K562 (cell line): ENCODE data around the gene RAI14. TPM values are rescaled to one million over a fixed set of nuclear protein-coding genes. Genes with fewer than 3 reads are reported as not detected.

Experiments used
- ATAC-seq: fragments of 200-7000 bp; cut with Tn5 transposase; 3 replicates; pipeline ENCODE4 v1.9.1; 2020; ENCODE audit warnings: moderate library complexity
- BruUV-seq: library from RNA; stranded (reverse); fragments of 400-500 nt; replicated peaks from 2 replicates; lab custom pipeline; 2021; lab: Mats Ljungman, UMichigan
- CTCF ChIA-PET: fragments of 300-600 bp; formaldehyde crosslinking; extraction: SDS; loops from one replicate; lab custom pipeline; 2021; ENCODE audit warnings: low intra/inter-chr PET ratio; lab: Yijun Ruan, JAX
- POLR2A ChIA-PET: fragments of 300-600, 350-650 bp; sonication (Branson Sonifier 250); formaldehyde crosslinking; extraction: SDS; loops from one replicate; lab custom pipeline; 2021; ENCODE audit warnings: antibody characterized with exemption, inconsistent platforms; lab: Yijun Ruan, JAX
- DNase-seq, 4 experiments: peaks; one replicate each; pipeline versions ENCODE4 v3.0.0 to v3.0.0-alpha.2; 2011 to 2018; ENCODE audit warnings: low spot score in 3 of 4, mixed read lengths in 3 of 4; ENCODE audit errors: extremely low read depth in 1 of 4
- FAIRE-seq: peaks from 2 replicates; lab custom pipeline; 2011; peaks lifted over from hg19 to GRCh38; lab: Jason Lieb, UNC
- H2AFZ ChIP-seq: 2 replicates; pipeline ENCODE4 v1.6.0; 2011; ENCODE audit warnings: low read depth, low read length, control low read depth, inconsistent platforms
- H3K27ac ChIP-seq: fragments of 200-600 bp; 3 replicates; pipeline ENCODE4 v1.8.0; 2011; ENCODE audit warnings: low read depth, mild to moderate bottlenecking, control low read depth, inconsistent platforms, low read length, moderate library complexity, mixed read lengths; ENCODE audit errors: extremely low read depth
- H3K27me3 ChIP-seq, 2 experiments: fragments of 300-600 bp in 1 of 2; 2 replicates in 1 of 2; 3 replicates in 1 of 2; pipeline versions ENCODE4 v1.6.0 to v1.8.0; 2011; ENCODE audit warnings: inconsistent platforms in 2 of 2, low read length in 2 of 2, mild to moderate bottlenecking in 1 of 2, mixed read lengths in 1 of 2, moderate library complexity in 1 of 2; ENCODE audit not compliant: control insufficient read depth in 2 of 2, insufficient read depth in 2 of 2
- H3K36me3 ChIP-seq: fragments of 300-600 bp; 3 replicates; pipeline ENCODE4 v1.8.0; 2011; ENCODE audit warnings: mild to moderate bottlenecking, low read length, inconsistent platforms; ENCODE audit not compliant: control insufficient read depth, insufficient read depth
- H3K4me1 ChIP-seq, 2 experiments: fragments of 200-600 bp in 1 of 2; replicated peaks in 1 of 2; 2 replicates in 1 of 2; 3 replicates in 1 of 2; pipeline versions ENCODE4 v1.5.1 to v1.8.0; 2011; ENCODE audit warnings: inconsistent platforms in 2 of 2, low read length in 2 of 2, mild to moderate bottlenecking in 1 of 2, mixed read lengths in 1 of 2, moderate library complexity in 1 of 2; ENCODE audit not compliant: control insufficient read depth in 2 of 2, insufficient read depth in 2 of 2
- H3K4me2 ChIP-seq: 2 replicates; pipeline ENCODE4 v1.6.1; 2011; ENCODE audit warnings: low read length, control low read depth, inconsistent platforms, mixed read lengths; ENCODE audit not compliant: insufficient read depth
- H3K4me3 ChIP-seq: fragments of 200-600 bp; sonication (generic), shearing (Covaris generic); 2 replicates; pipeline ENCODE4 v1.5.1; 2016; ENCODE audit warnings: control low read depth, inconsistent platforms
- H3K79me2 ChIP-seq: fragments of 200-600 bp; 3 replicates; pipeline ENCODE4 v1.8.0; 2011; ENCODE audit warnings: low read length, inconsistent platforms; ENCODE audit not compliant: control insufficient read depth, insufficient read depth
- H3K9ac ChIP-seq, 2 experiments: 2 replicates each; pipeline versions ENCODE4 v1.6.0 to v1.6.1; 2011; ENCODE audit warnings: low read depth in 2 of 2, low read length in 2 of 2, control low read depth in 1 of 2, inconsistent platforms in 1 of 2, mild to moderate bottlenecking in 1 of 2, mixed read lengths in 1 of 2; ENCODE audit not compliant: insufficient read depth in 1 of 2
- H3K9me1 ChIP-seq: one replicate; pipeline ENCODE4 v1.6.0; 2011; ENCODE audit warnings: inconsistent platforms, mild to moderate bottlenecking, low read length, moderate library complexity; ENCODE audit not compliant: control insufficient read depth, insufficient read depth
- H3K9me3 ChIP-seq: replicated peaks from 2 replicates; pipeline ENCODE4 v1.5.1; 2011; ENCODE audit warnings: low read depth, low read length, inconsistent platforms; ENCODE audit not compliant: control insufficient read depth, insufficient read depth
- H4K20me1 ChIP-seq: replicated peaks from 2 replicates; pipeline ENCODE4 v1.6.1; 2011; ENCODE audit warnings: low read length, inconsistent platforms, mixed read lengths; ENCODE audit not compliant: control insufficient read depth, insufficient read depth
- CHD1 ChIP-seq: fragments of 200-600 bp; sonication (generic); IDR thresholded peaks from one replicate; pipeline ENCODE4 v1.6.1; 2012; ENCODE audit warnings: mild to moderate bottlenecking, moderate library complexity, low read length, inconsistent platforms
- CHD4 ChIP-seq: fragments of 200-600 bp; sonication (generic); IDR thresholded peaks from 3 replicates; pipeline ENCODE4 v1.6.1; 2012; ENCODE audit warnings: low read depth, mild to moderate bottlenecking, mixed read lengths, low read length, inconsistent platforms; ENCODE audit not compliant: insufficient read depth, insufficient replicate concordance, poor library complexity, severe bottlenecking
- ESRRB ChIP-seq: fragments of 250-450 bp; sonication (Bioruptor Pico); IDR thresholded peaks from 2 replicates; pipeline ENCODE4 v1.5.0; 2020; ENCODE audit warnings: mild to moderate bottlenecking, moderate library complexity, borderline replicate concordance
- MCM2 ChIP-seq: fragments of 450-650 bp; IDR thresholded peaks from 2 replicates; pipeline ENCODE4 v1.6.1; 2017; ENCODE audit warnings: low read depth, mild to moderate bottlenecking
- NR1H2 ChIP-seq: sonication (generic); formaldehyde crosslinking; IDR thresholded peaks from 2 replicates; pipeline ENCODE4 v1.4.0; 2020; ENCODE audit warnings: mild to moderate bottlenecking, missing genetic modification reagents
- RBM34 ChIP-seq: fragments of 200-400 bp; formaldehyde crosslinking; IDR thresholded peaks from 2 replicates; pipeline ENCODE4 v1.6.1; 2018; ENCODE audit warnings: low read length, borderline replicate concordance; ENCODE audit not compliant: insufficient read depth
- TAF1 ChIP-seq: IDR thresholded peaks from 2 replicates; pipeline ENCODE4 v1.6.1; 2011; ENCODE audit warnings: mild to moderate bottlenecking, low read length, moderate library complexity; ENCODE audit not compliant: insufficient read depth, control insufficient read depth, severe bottlenecking; ENCODE audit errors: extremely low read depth
- ZNF282 ChIP-seq: sonication (generic); formaldehyde crosslinking; IDR thresholded peaks from 2 replicates; pipeline ENCODE4 v1.8.1; 2023; ENCODE audit warnings: missing genetic modification reagents
- ZNF696 ChIP-seq: fragments of 250-450 bp; sonication (Bioruptor Pico); conservative IDR thresholded peaks from 2 replicates; pipeline ENCODE4 v1.4.0; 2020; ENCODE audit warnings: mild to moderate bottlenecking, moderate library complexity
- WGBS: fragments of 100-300 bp; shearing (Covaris generic); methylation state at CpG from one replicate; pipeline ENCODE4 v1.1.6; 2016; ENCODE audit warnings: low coverage, mixed read lengths; ENCODE audit not compliant: insufficient coverage; ENCODE audit errors: missing lambda C conversion rate; 5-methylcytosine and 5-hydroxymethylcytosine counted together
- in situ Hi-C: fragments of 300-500 bp; cut with MboI; formaldehyde crosslinking; loops from 4 replicates; pipeline ENCODE4 v1.15.0; 2018; ENCODE audit warnings: inconsistent platforms, mixed read lengths
- intact Hi-C: fragments of 100-400 bp; cut with micrococcal nuclease; formaldehyde crosslinking; loops from 2 replicates; pipeline ENCODE4 v1.14.2; 2022
- polyA plus RNA-seq, 8 experiments: library from polyadenylated mRNA; depleted of rRNA in 4 of 8; stranded (reverse) in 5 of 8; unstranded in 3 of 8; fragments of >200 nt; fragmentation: Nextera tagmentation in 2 of 8; fragmentation: Illumina TruSeq in 1 of 8; extraction: Ambion mirVana in 2 of 8; extraction: Trizol in 1 of 8; gene quantifications; 2 replicates each; pipeline versions ENCODE4 v1.2.1 to v1.2.3, GENCODE V29; 2011 to 2014; ENCODE audit warnings: inconsistent platforms in 1 of 8, missing spikeins in 1 of 8
- total RNA-seq, 7 experiments: library from RNA; depleted of rRNA in 6 of 7; stranded (reverse); fragments of >200 nt in 6 of 7; fragmentation: Illumina TruSeq in 2 of 7; extraction: Trizol in 2 of 7; gene quantifications; 2 replicates each; pipeline versions ENCODE4 v1.2.1 to v1.2.3, GENCODE V29; 2011 to 2021; ENCODE audit warnings: low replicate concordance in 1 of 7
- TF ChIP-seq, protein P1 (sequence below): fragments of 450-650 bp; conservative IDR thresholded peaks from 2 replicates; pipeline ENCODE4 v1.6.1; 2016; ENCODE audit warnings: missing genetic modification characterization, low read depth, mild to moderate bottlenecking, control low read depth, missing compliant biosample characterization
- TF ChIP-seq, protein P2 (sequence below): fragments of 450-650 bp; IDR thresholded peaks from 2 replicates; pipeline ENCODE4 v1.6.1; 2018; ENCODE audit warnings: mild to moderate bottlenecking, low read depth; ENCODE audit not compliant: partially characterized antibody
- TF ChIP-seq, protein P3 (sequence below): fragments of 250-450 bp; sonication (Bioruptor Pico); IDR thresholded peaks from 2 replicates; pipeline ENCODE4 v1.8.0; 2022; ENCODE audit warnings: moderate library complexity, mild to moderate bottlenecking, inconsistent platforms

The RAI14 gene
- total and polyA plus RNA-seq, 9 of the 15 experiments (the other 6 are each of a cell fraction or from before 2014, with no cell fraction given): 11.3 to 82.5 (median 34.8) TPM

DNA sequence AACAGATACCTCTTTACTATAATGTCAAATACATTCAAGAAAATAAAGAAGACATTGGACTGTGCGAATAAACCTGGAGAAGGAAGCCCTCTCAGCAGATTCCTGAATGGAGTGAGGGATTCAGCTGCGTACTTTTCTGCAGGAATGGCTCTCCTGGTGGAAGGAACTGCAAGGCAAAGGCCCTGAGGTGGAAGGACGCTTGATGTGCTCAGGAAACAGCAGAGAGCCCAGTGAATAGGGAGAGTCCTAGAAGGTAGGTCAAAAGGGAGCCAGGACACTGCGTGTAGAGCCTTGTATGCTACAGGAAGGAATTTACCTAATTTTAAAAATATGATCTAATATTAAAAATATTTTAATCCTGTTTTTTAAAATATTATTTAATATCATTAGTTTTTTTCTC, 114.4 kb downstream of the RAI14 start:
- BruUV-seq: no TSS peak

More for the DNA sequence above, 114.4 kb downstream of the RAI14 start:
- in situ Hi-C loops: no loop called here
- no peaks in the 10 kb centered on the region for H3K27me3 ChIP-seq
- no peak for FAIRE-seq
- H3K9ac ChIP-seq: no peak overlapping the region
- no peak overlapping the region for H2AFZ ChIP-seq
- H3K27ac ChIP-seq: no peak overlapping the region
- CTCF ChIA-PET: no interaction called here
- 71% methylated on average over 4 of the region's 4 CpGs for WGBS
- H3K36me3 ChIP-seq: no peaks in the 10 kb centered on the region
- no peak overlapping the region for H3K4me2 ChIP-seq
- DNase-seq: no peak
- H3K79me2 ChIP-seq: no peaks in the 10 kb centered on the region
- no peaks in the 10 kb centered on the region for H3K9me3 ChIP-seq
- no peak for TF ChIP-seq ZNF282 (CRISPR knock-in tag)
- TF ChIP-seq NR1H2 (CRISPR knock-in tag): no peak
- TF ChIP-seq TAF1: no peak
- TF ChIP-seq RBM34: no peak
- TF ChIP-seq, protein P1, sequence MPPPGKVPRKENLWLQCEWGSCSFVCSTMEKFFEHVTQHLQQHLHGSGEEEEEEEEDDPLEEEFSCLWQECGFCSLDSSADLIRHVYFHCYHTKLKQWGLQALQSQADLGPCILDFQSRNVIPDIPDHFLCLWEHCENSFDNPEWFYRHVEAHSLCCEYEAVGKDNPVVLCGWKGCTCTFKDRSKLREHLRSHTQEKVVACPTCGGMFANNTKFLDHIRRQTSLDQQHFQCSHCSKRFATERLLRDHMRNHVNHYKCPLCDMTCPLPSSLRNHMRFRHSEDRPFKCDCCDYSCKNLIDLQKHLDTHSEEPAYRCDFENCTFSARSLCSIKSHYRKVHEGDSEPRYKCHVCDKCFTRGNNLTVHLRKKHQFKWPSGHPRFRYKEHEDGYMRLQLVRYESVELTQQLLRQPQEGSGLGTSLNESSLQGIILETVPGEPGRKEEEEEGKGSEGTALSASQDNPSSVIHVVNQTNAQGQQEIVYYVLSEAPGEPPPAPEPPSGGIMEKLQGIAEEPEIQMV (tag): no peak
- TF ChIP-seq, protein P2, sequence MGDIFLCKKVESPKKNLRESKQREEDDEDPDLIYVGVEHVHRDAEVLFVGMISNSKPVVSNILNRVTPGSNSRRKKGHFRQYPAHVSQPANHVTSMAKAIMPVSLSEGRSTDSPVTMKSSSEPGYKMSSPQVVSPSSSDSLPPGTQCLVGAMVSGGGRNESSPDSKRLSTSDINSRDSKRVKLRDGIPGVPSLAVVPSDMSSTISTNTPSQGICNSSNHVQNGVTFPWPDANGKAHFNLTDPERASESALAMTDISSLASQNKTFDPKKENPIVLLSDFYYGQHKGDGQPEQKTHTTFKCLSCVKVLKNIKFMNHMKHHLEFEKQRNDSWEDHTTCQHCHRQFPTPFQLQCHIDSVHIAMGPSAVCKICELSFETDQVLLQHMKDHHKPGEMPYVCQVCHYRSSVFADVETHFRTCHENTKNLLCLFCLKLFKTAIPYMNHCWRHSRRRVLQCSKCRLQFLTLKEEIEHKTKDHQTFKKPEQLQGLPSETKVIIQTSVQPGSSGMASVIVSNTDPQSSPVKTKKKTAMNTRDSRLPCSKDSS: no peak
- no peak for TF ChIP-seq CHD1
- TF ChIP-seq ESRRB (CRISPR knock-in tag): no peak
- no peak for TF ChIP-seq MCM2
- TF ChIP-seq CHD4: no peak
- no peak for TF ChIP-seq ZNF696 (CRISPR knock-in tag)
- TF ChIP-seq, protein P3, sequence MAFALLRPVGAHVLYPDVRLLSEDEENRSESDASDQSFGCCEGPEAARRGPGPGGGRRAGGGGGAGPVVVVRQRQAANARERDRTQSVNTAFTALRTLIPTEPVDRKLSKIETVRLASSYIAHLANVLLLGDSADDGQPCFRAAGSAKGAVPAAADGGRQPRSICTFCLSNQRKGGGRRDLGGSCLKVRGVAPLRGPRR (CRISPR knock-in tag): no peak
- TF ChIP-seq, all 486 proteins: peak for 0
- intact Hi-C loops: no loop called here
- ATAC-seq: no peak
- POLR2A ChIA-PET: no interaction called here
- no peaks in the 10 kb centered on the region for H3K9me1 ChIP-seq
- no peaks in the 10 kb centered on the region for H3K4me1 ChIP-seq
- H4K20me1 ChIP-seq: no peaks in the 10 kb centered on the region
- no peak overlapping the region for H3K4me3 ChIP-seq
